GM12878 (cell line): ENCODE data around the gene GZMM. TPM values are rescaled to one million over a fixed set of nuclear protein-coding genes. Genes with fewer than 3 reads are reported as not detected.

Experiments
- ATAC-seq: fragments of 200-7000 bp; cut with Tn5 transposase; 3 replicates; pipeline ENCODE4 v1.9.1; 2020; ENCODE audit warnings: mild to moderate bottlenecking, moderate library complexity
- BruUV-seq: library from RNA; stranded (reverse); fragments of 400-500 nt; replicated peaks from 2 replicates; lab custom pipeline; 2021; lab: Mats Ljungman, UMichigan
- CTCF ChIA-PET: fragments of 300-600 bp; sonication (Branson Sonifier 250); formaldehyde crosslinking; extraction: SDS; loops from one replicate; lab custom pipeline; 2021; ENCODE audit warnings: inconsistent platforms; lab: Yijun Ruan, JAX
- POLR2A ChIA-PET: fragments of 350-600 bp; formaldehyde crosslinking; extraction: SDS; loops from one replicate; lab custom pipeline; 2021; ENCODE audit warnings: inconsistent platforms; lab: Charles Lee
- RAD21 ChIA-PET: fragments of 300-600 bp; sonication (Branson Sonifier 250); formaldehyde crosslinking; loops from one replicate; lab custom pipeline; 2023; ENCODE audit warnings: antibody characterized with exemption; ENCODE audit not compliant: unreplicated experiment; lab: Charles Lee
- SMC1A ChIA-PET: fragments of 300-600 bp; sonication (Branson Sonifier 250); formaldehyde crosslinking; loops from one replicate; lab custom pipeline; 2023; ENCODE audit not compliant: unreplicated experiment, uncharacterized antibody; lab: Charles Lee
- DNase-seq: peaks from one replicate; pipeline ENCODE4 v3.0.0-alpha.2; 2011; ENCODE audit warnings: low read depth, low spot score
- FAIRE-seq: peaks from 3 replicates; lab custom pipeline; 2011; peaks lifted over from hg19 to GRCh38; lab: Jason Lieb, UNC
- H2AFZ ChIP-seq: 2 replicates; pipeline ENCODE4 v1.6.0; 2011; ENCODE audit warnings: low read depth, low read length, control low read depth; ENCODE audit not compliant: control insufficient read depth
- H3K27ac ChIP-seq: 2 replicates; pipeline ENCODE4 v1.5.1; 2011; ENCODE audit warnings: control low read depth; ENCODE audit not compliant: control insufficient read depth, insufficient read depth
- H3K27me3 ChIP-seq, 2 experiments: replicated peaks in 1 of 2; 2 replicates each; pipeline versions ENCODE4 v1.6.0 to v1.6.1; 2011; ENCODE audit warnings: low read length in 1 of 2; ENCODE audit not compliant: control insufficient read depth in 2 of 2, insufficient read depth in 2 of 2
- H3K36me3 ChIP-seq, 2 experiments: 2 replicates each; pipeline ENCODE4 v1.5.1; 2011; ENCODE audit warnings: low read length in 1 of 2; ENCODE audit not compliant: control insufficient read depth in 2 of 2, insufficient read depth in 2 of 2
- H3K4me1 ChIP-seq: 2 replicates; pipeline ENCODE4 v1.6.1; 2011; ENCODE audit warnings: mild to moderate bottlenecking, low read length, moderate library complexity, mixed read lengths; ENCODE audit not compliant: control insufficient read depth, insufficient read depth
- H3K4me2 ChIP-seq: 2 replicates; pipeline ENCODE4 v1.6.0; 2011; ENCODE audit warnings: control low read depth; ENCODE audit not compliant: control insufficient read depth, insufficient read depth
- H3K4me3 ChIP-seq: fragments of 200-600 bp; sonication (generic); 2 replicates; pipeline ENCODE4 v1.5.1; 2016
- H3K79me2 ChIP-seq: 2 replicates; pipeline ENCODE4 v1.6.0; 2011; ENCODE audit warnings: low read length; ENCODE audit not compliant: control insufficient read depth, insufficient read depth
- H3K9ac ChIP-seq: 2 replicates; pipeline ENCODE4 v1.8.0; 2011; ENCODE audit warnings: low read length, control low read depth, mixed read lengths; ENCODE audit not compliant: control insufficient read depth, insufficient read depth
- H3K9me3 ChIP-seq: replicated peaks from 3 replicates; pipeline ENCODE4 v1.5.1; 2011; ENCODE audit warnings: mild to moderate bottlenecking, low read length; ENCODE audit not compliant: control insufficient read depth, insufficient read depth
- H4K20me1 ChIP-seq: 2 replicates; pipeline ENCODE4 v1.6.0; 2011; ENCODE audit not compliant: control insufficient read depth, insufficient read depth
- CREM ChIP-seq: IDR thresholded peaks from 2 replicates; pipeline ENCODE4 v1.6.1; 2014; ENCODE audit warnings: antibody characterized with exemption, low read depth
- EED ChIP-seq: sonication (generic); IDR thresholded peaks from 2 replicates; pipeline ENCODE4 v1.6.1; 2016; ENCODE audit warnings: antibody characterized with exemption, low read depth
- EGR1 ChIP-seq, 2 experiments: IDR thresholded peaks; 1 replicate in 1 of 2; 2 replicates in 1 of 2; pipeline ENCODE4 v1.6.1; 2011 to 2012; ENCODE audit warnings: low read depth in 2 of 2, low read length in 2 of 2, borderline replicate concordance in 1 of 2, mild to moderate bottlenecking in 1 of 2, moderate library complexity in 1 of 2
- IRF4 ChIP-seq: IDR thresholded peaks from 2 replicates; pipeline ENCODE4 v1.6.1; 2011; ENCODE audit warnings: low read depth, low read length
- JUND ChIP-seq: IDR thresholded peaks from 2 replicates; pipeline ENCODE4 v1.6.1; 2012; ENCODE audit warnings: low read depth, mild to moderate bottlenecking, low read length, improper control_type of control experiment, moderate library complexity
- MTA3 ChIP-seq: IDR thresholded peaks from 2 replicates; pipeline ENCODE4 v1.6.1; 2012; ENCODE audit warnings: low read length, inconsistent platforms, borderline replicate concordance
- MYC ChIP-seq: IDR thresholded peaks from 2 replicates; pipeline ENCODE4 v1.6.1; 2011; ENCODE audit warnings: mild to moderate bottlenecking, low read length, moderate library complexity, inconsistent platforms; ENCODE audit not compliant: insufficient read depth, insufficient replicate concordance, insufficient read length, severe bottlenecking
- NFXL1 ChIP-seq: fragments of 450-650 bp; IDR thresholded peaks from 2 replicates; pipeline ENCODE4 v1.6.1; 2017; ENCODE audit warnings: antibody characterized with exemption, mild to moderate bottlenecking, borderline replicate concordance
- NRF1 ChIP-seq: conservative IDR thresholded peaks from 2 replicates; pipeline ENCODE4 v1.6.1; 2011; ENCODE audit warnings: mild to moderate bottlenecking, low read depth, low read length, improper control_type of control experiment
- SP1 ChIP-seq: IDR thresholded peaks from one replicate; pipeline ENCODE4 v1.6.1; 2011; ENCODE audit warnings: low read depth, low read length
- SREBF2 ChIP-seq: IDR thresholded peaks from 2 replicates; pipeline ENCODE4 v1.6.1; 2012; ENCODE audit warnings: mild to moderate bottlenecking, low read length
- YY1 ChIP-seq: IDR thresholded peaks from 2 replicates; pipeline ENCODE4 v1.6.1; 2011; ENCODE audit warnings: low read depth, mild to moderate bottlenecking, low read length
- ZNF274 ChIP-seq: IDR thresholded peaks from one replicate; pipeline ENCODE4 v1.8.0; 2011; ENCODE audit not compliant: insufficient read length, insufficient read depth
- ZNF622 ChIP-seq: fragments of 450-650 bp; IDR thresholded peaks from 2 replicates; pipeline ENCODE4 v1.6.1; 2017; ENCODE audit warnings: mild to moderate bottlenecking, inconsistent platforms
- whole genome bisulfite sequencing: methylation state at CpG from one replicate; pipeline ENCODE4 v1.1.6; 2016; ENCODE audit warnings: low lambda C conversion rate; ENCODE audit not compliant: insufficient replicate concordance, insufficient coverage; ENCODE audit errors: missing lambda C conversion rate; 5-methylcytosine and 5-hydroxymethylcytosine counted together
- in situ Hi-C: fragments of 300-500 bp; cut with MboI; formaldehyde crosslinking; loops from 9 replicates; pipeline ENCODE4 v1.14.3; 2018; ENCODE audit warnings: mixed read lengths
- intact Hi-C: fragments of 100-400 bp; cut with micrococcal nuclease; formaldehyde crosslinking; loops from one replicate; pipeline ENCODE4 v1.14.2; 2022; ENCODE audit not compliant: unreplicated experiment
- polyA plus RNA-seq, 11 experiments: library from polyadenylated mRNA; depleted of rRNA in 4 of 11; unstranded in 6 of 11; stranded (reverse) in 5 of 11; fragments of >200 nt; fragmentation: Nextera tagmentation in 4 of 11; fragmentation: Illumina TruSeq in 1 of 11; extraction: Ambion mirVana in 4 of 11; extraction: Trizol in 1 of 11; gene quantifications; 1 replicate in 1 of 11; 2 replicates in 10 of 11; pipeline versions ENCODE4 v1.2.1 to v1.2.3, GENCODE V29; 2011 to 2016; ENCODE audit warnings: inconsistent platforms in 2 of 11, missing spikeins in 2 of 11, low read depth in 1 of 11
- total RNA-seq, 4 experiments: library from RNA; depleted of rRNA in 3 of 4; stranded (reverse); fragments of >200 nt in 3 of 4; fragmentation: Illumina TruSeq in 1 of 4; extraction: Trizol in 1 of 4; gene quantifications; 2 replicates each; pipeline versions ENCODE4 v1.2.1 to v1.2.3, GENCODE V29; 2013 to 2021
- TF ChIP-seq, protein P1 (sequence below): fragments of 450-650 bp; IDR thresholded peaks from 2 replicates; pipeline ENCODE4 v1.6.1; 2018; ENCODE audit warnings: mild to moderate bottlenecking, low read depth, moderate library complexity; ENCODE audit not compliant: partially characterized antibody

GZMM gene
- total and polyA plus RNA-seq, 10 of the 15 experiments (the other 5 are each of a cell fraction or from before 2014, with no cell fraction given): 0.09 to 0.48 (median 0.23) TPM; not detected in 7

- Histone ChIP-seq H3K36me3 (no peaks in the 10 kb centered on the region), H3K4me3 (no peak overlapping the region), H3K27ac (no peak overlapping the region), H3K4me1 (no peaks in the 10 kb centered on the region), H3K9ac (no peak overlapping the region), H4K20me1 (no peaks in the 10 kb centered on the region), H3K79me2 (no peaks in the 10 kb centered on the region), H2AFZ (no peak overlapping the region), H3K9me3 (no peaks in the 10 kb centered on the region), H3K27me3 (no peaks in the 10 kb centered on the region), H3K4me2 (no peak overlapping the region)
- FAIRE-seq (no peak), ATAC-seq (no peak), DNase-seq (no peak)
- TF ChIP-seq MTA3 (no peak), EGR1 (IDR thresholded peaks at IDR 0.05; ENCODE audit: borderline replicate concordance in 1 of 2, low read depth in 2 of 2, low read length in 2 of 2) (no peak), IRF4 (no peak)
- in situ Hi-C loops: no loop called here
- 74% methylated on average over 12 of the region's 12 CpGs for WGBS
- SMC1A ChIA-PET: no interaction called here
- RAD21 ChIA-PET: no interaction called here
- POLR2A ChIA-PET: no interaction called here
- no TSS peak for BruUV-seq
- intact Hi-C loops: no loop called here
- CTCF ChIA-PET: interaction anchor here (1.6 to 2.3 kb wide), 2 partner anchors 12 to 16 kb away, joined by 7 to 9 read pairs; no protein-coding TSS in a partner anchor
Observed at GRCh38 chr19:522726-523125, 21.1 kb upstream of the GZMM start.

DNA sequence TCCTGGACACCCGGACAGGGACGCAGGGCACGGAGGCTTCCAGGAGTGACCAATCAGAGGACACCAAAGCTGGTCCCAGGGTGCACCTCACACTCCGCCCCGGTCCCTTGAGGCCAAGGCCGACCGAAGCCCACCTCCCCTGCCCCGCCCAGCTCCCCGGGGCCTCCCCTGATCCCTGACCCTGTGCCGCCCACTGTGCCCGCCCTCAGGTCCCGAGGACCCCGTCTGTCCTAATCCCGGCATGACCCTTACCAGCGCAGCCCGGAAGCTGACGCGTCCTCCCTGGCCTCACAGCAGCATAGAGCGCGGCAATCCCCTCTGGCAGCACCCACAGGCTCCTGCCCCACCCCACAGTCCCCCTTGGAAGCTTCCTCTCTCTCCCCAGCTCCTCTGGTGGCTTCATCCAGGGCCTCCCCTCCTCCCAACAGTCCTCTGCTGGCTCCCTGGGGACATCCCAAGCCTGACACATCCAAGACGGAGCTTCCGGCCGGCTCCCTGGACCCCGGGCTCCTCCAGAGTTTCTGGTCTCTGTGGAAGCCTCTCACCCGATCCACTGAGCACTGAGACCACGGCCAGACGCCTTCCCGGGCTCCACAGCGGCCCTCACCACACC is 19.7 kb upstream of the GZMM start:
- H3K27me3 ChIP-seq: no peaks in the 10 kb centered on the region
- H3K9ac ChIP-seq: no peak overlapping the region
- ChIA-PET POLR2A (interaction anchor here (0.7 kb wide), 1 partner anchor 159 kb away, joined by 3 read pairs; no protein-coding TSS in a partner anchor), CTCF (interaction anchor here (1.0 kb wide), 1 partner anchor 14 kb away, joined by 4 read pairs; no protein-coding TSS in a partner anchor), SMC1A (no interaction called here), RAD21 (no interaction called here)
- H3K9me3 ChIP-seq: no peaks in the 10 kb centered on the region; the same call in 2 of the 3 replicates
- intact Hi-C loops (no loop called here), in situ Hi-C loops (no loop called here)
- BruUV-seq: no TSS peak
- H2AFZ ChIP-seq: no peak overlapping the region
- no peaks in the 10 kb centered on the region for H3K79me2 ChIP-seq
- WGBS: 46% methylated on average over 16 of the region's 29 CpGs
- ATAC-seq (no peak), FAIRE-seq (no peak), DNase-seq (no peak)
- no peaks in the 10 kb centered on the region for H4K20me1 ChIP-seq
- no peaks in the 10 kb centered on the region for H3K36me3 ChIP-seq
- H3K4me2 ChIP-seq: no peak overlapping the region
- H3K4me1 ChIP-seq: no peaks in the 10 kb centered on the region
- no peak overlapping the region for H3K27ac ChIP-seq
- H3K4me3 ChIP-seq: no peak overlapping the region
- TF ChIP-seq MYC (no peak), EED (no peak), YY1 (no peak), NRF1 (no peak), JUND (no peak), ZNF622 (no peak), CREM (no peak), SREBF2 (no peak), NFXL1 (no peak), SP1 (no peak), ZNF274 (no peak)
- TF ChIP-seq, protein P1, sequence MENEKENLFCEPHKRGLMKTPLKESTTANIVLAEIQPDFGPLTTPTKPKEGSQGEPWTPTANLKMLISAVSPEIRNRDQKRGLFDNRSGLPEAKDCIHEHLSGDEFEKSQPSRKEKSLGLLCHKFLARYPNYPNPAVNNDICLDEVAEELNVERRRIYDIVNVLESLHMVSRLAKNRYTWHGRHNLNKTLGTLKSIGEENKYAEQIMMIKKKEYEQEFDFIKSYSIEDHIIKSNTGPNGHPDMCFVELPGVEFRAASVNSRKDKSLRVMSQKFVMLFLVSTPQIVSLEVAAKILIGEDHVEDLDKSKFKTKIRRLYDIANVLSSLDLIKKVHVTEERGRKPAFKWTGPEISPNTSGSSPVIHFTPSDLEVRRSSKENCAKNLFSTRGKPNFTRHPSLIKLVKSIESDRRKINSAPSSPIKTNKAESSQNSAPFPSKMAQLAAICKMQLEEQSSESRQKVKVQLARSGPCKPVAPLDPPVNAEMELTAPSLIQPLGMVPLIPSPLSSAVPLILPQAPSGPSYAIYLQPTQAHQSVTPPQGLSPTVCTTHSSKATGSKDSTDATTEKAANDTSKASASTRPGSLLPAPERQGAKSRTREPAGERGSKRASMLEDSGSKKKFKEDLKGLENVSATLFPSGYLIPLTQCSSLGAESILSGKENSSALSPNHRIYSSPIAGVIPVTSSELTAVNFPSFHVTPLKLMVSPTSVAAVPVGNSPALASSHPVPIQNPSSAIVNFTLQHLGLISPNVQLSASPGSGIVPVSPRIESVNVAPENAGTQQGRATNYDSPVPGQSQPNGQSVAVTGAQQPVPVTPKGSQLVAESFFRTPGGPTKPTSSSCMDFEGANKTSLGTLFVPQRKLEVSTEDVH: no peak
